Measurements from ENCODE around the gene AKR1E2. TPM values are rescaled to one million over a fixed set of nuclear protein-coding genes. Genes with fewer than 3 reads are reported as not detected.

The AKR1E2 gene
- total and polyA plus RNA-seq, 7 donors, result 0.65 to 5.1 (median 1.8) TPM

- Histone ChIP-seq H3K9me3 (no peaks in the 10 kb centered on the region), H3K4me1 (no peaks in the 10 kb centered on the region), H3K4me3 (no peak overlapping the region), H3K27ac (no peak overlapping the region), H3K27me3 (ENCODE audit: insufficient read depth in 3 of 3, low read length in 2 of 3) (no peaks in the 10 kb centered on the region), H3K36me3 (ENCODE audit: insufficient read depth in 1 of 2, low read depth in 1 of 2) (no peaks in the 10 kb centered on the region)
- TF ChIP-seq CTCF (IDR thresholded peaks at IDR 0.05), result no peak
- DNase-seq, result no peak
- ATAC-seq, result no peak
- intact Hi-C loops (cut with DNase I), result no loop called here
- WGBS, 3 donors, result 41 to 58% (median 43%) methylated on average over 3 of the region's 3 CpGs
Measured at GRCh38 chr10:4885162-4885561, 59.2 kb downstream of the AKR1E2 start.

GRCh38 chr10:4887501-4887900 lies 61.5 kb downstream of the AKR1E2 start:
- ATAC-seq, result no peak
- intact Hi-C loops (cut with DNase I), result no loop called here
- WGBS, 3 donors, result 73 to 81% (median 79%) methylated on average over 9 of the region's 9 CpGs

DNA sequence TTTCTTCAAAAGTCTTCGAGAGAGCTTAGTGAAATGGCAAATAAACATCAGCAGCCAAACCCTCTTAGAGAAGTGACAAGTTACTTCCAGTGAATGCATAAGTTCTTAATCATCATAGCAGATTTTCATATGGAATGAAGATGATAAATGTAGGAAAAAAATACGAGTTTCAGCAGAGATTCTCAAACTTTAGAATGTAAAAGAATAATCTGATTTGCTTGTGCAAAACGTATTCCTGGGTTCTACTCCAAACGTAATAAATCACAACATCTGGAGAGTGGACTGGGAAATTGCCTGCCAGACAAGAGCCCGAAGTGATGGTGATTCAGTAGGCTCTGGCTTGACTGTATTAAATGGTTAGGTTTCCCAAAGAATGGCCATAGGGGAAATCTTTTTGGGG lies 62.2 kb downstream of the AKR1E2 start:
- Histone ChIP-seq H3K4me3 (no peak overlapping the region), H3K4me1 (no peaks in the 10 kb centered on the region), H3K27me3 (ENCODE audit: insufficient read depth in 3 of 3, low read length in 2 of 3) (no peaks in the 10 kb centered on the region), H3K36me3 (ENCODE audit: insufficient read depth in 1 of 2, low read depth in 1 of 2) (no peaks in the 10 kb centered on the region), H3K27ac (no peak overlapping the region), H3K9me3 (no peaks in the 10 kb centered on the region)
- DNase-seq (no peak), ATAC-seq (no peak)
- WGBS, 3 donors, result 51 to 60% (median 56%) methylated on average over 5 of the region's 5 CpGs
- no peak for TF ChIP-seq CTCF (IDR thresholded peaks at IDR 0.05)
- intact Hi-C loops (cut with DNase I), result no loop called here

More at GRCh38 chr10:4887501-4887900, 61.5 kb downstream of the AKR1E2 start:
- no peak for DNase-seq
- Histone ChIP-seq H3K27ac (no peak overlapping the region), H3K4me1 (no peaks in the 10 kb centered on the region), H3K4me3 (no peak overlapping the region), H3K36me3 (ENCODE audit: insufficient read depth in 1 of 2, low read depth in 1 of 2) (no peaks in the 10 kb centered on the region), H3K27me3 (ENCODE audit: insufficient read depth in 3 of 3, low read length in 2 of 3) (no peaks in the 10 kb centered on the region), H3K9me3 (no peaks in the 10 kb centered on the region)
- no peak for TF ChIP-seq CTCF (IDR thresholded peaks at IDR 0.05)

DNA sequence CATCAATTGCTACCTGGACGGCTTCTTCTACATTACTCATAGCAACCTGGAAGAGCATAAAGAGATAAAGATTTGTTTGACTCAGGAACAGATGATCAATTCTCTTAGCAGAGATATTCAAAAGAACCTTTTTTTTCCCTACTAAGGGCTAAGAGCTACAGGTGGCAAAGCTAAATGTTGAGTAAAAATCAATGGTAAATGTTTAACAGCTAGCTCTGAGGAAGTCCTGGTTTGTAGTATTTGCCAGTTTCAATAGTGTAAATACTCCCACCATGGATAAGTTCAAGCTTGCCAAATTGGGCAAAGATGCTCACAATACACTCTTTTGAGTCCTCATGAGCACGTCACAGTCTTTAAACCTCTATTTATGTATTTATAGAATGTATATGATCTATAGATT lies 64.0 kb downstream of the AKR1E2 start:
- H3K4me1 ChIP-seq, result no peaks in the 10 kb centered on the region
- no peaks in the 10 kb centered on the region for H3K36me3 ChIP-seq (ENCODE audit: insufficient read depth in 1 of 2, low read depth in 1 of 2)
- no peak overlapping the region for H3K27ac ChIP-seq
- intact Hi-C loops (cut with DNase I), result no loop called here
- H3K27me3 ChIP-seq (ENCODE audit: insufficient read depth in 3 of 3, low read length in 2 of 3), result no peaks in the 10 kb centered on the region
- H3K9me3 ChIP-seq, result no peaks in the 10 kb centered on the region
- no peak for DNase-seq
- TF ChIP-seq CTCF (IDR thresholded peaks at IDR 0.05), result no peak
- ATAC-seq, result no peak
- no peak overlapping the region for H3K4me3 ChIP-seq
- 95 to 98% (median 96%) methylated on average over 2 of the region's 2 CpGs for WGBS, 3 donors

GRCh38 chr10:4892681-4893080 lies 66.7 kb downstream of the AKR1E2 start:
- Histone ChIP-seq H3K4me1 (no peaks in the 10 kb centered on the region), H3K4me3 (no peak overlapping the region), H3K27ac (no peak overlapping the region), H3K36me3 (ENCODE audit: insufficient read depth in 1 of 2, low read depth in 1 of 2) (no peaks in the 10 kb centered on the region), H3K27me3 (ENCODE audit: insufficient read depth in 3 of 3, low read length in 2 of 3) (no peaks in the 10 kb centered on the region), H3K9me3 (no peaks in the 10 kb centered on the region)
- intact Hi-C loops (cut with DNase I), result no loop called here
- TF ChIP-seq CTCF (IDR thresholded peaks at IDR 0.05), result no peak
- WGBS, 3 donors, result 74 to 98% (median 74%) methylated on average over 2 of the region's 2 CpGs
- ATAC-seq (no peak), DNase-seq (no peak)

Measured in psoas muscle (tissue), 8 donors.